Cerebellar cortex (tissue), 1 donor: ENCODE measurements around the gene NOL9.
"Not testable (repeated sequence)": the region's sequence is repeated elsewhere in the genome, so short reads cannot be mapped to it uniquely, and the experiment has no call there.

Experiments
- DNase-seq: peaks from one replicate; pipeline ENCODE4 v3.0.0-alpha.2; 2015; ENCODE audit warnings: low spot score

NOL9 gene

GRCh38 chr1:6572653-6573383 lies 18.5 kb upstream of the NOL9 start:
- no peak for DNase-seq

- no peak for DNase-seq
These were observed 16.7 kb upstream of the NOL9 start for GRCh38 chr1:6570987-6571386.

GRCh38 chr1:6570100-6570499 lies 15.8 kb upstream of the NOL9 start:
- DNase-seq: no peak

DNA sequence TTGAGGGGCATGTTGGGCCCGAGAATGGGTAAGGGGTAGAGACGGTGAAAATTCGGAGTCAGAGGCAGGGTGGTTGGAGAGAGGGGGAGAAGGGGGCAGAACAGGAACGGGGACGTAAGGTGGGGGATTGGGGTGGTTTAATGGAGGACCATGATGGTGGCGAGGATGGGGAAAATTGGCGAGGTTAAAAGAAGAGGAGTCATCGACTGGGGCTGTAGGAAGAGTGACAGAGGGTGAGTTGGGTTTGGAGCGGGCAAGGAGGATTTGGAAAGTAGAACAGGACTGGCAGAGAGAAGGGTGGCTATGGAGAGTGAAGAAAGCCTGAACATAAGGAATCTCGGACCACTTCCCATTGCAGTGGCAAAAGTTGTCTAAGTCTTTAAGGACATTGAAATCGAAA lies 14.7 kb upstream of the NOL9 start:
- DNase-seq: no peak

GRCh38 chr1:6560267-6560666 lies 6.0 kb upstream of the NOL9 start:
- DNase-seq: no peak

- DNase-seq: not testable (repeated sequence)
These were observed 4.8 kb upstream of the NOL9 start for GRCh38 chr1:6559161-6559560.

GRCh38 chr1:6557597-6557996 lies 3.3 kb upstream of the NOL9 start:
- DNase-seq: no peak

DNA sequence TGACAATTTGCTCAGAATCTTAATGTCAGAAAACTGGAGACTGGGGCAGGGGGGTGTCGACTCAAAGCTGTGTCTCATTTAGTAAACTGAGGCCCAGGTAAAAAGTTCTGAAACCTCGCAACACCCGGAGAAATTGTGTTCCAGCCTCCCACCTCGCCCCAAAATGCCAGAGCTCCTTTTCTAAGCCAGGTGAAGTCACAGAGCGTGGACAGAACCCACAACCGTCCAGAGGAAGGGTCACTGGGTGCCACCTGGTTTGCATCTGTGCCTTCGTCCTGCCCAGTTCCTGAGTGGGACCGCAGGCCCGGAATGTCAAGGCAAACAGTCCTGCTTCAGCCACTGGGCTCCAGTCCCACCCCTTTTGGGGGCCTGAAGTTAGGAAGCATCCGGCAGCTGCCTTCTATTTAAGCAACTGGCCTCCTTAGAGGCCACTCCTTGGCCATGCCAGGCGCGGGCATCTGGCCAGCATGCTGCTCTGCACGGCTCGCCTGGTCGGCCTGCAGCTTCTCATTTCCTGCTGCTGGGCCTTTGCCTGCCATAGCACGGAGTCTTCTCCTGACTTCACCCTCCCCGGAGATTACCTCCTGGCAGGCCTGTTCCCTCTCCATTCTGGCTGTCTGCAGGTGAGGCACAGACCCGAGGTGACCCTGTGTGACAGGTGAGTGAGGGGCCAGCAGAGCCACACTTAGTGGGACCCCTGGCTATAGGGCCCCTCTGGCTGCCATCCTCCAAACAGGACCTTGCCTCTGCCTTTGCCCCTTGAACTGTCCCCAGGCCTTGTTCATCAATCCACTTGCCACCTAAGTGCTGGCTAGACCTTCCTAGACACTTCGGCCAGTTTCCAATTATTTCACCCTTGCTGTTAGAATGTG lies 830 bp upstream of the NOL9 start, which contains the start of gene TAS1R1:
Gene TAS1R1 (plus strand): TSS at position 401 of the 872 bp plus-strand sequence. CDS start 67 bp downstream, at position 468.
- DNase-seq: peak; percentile 59

DNA sequence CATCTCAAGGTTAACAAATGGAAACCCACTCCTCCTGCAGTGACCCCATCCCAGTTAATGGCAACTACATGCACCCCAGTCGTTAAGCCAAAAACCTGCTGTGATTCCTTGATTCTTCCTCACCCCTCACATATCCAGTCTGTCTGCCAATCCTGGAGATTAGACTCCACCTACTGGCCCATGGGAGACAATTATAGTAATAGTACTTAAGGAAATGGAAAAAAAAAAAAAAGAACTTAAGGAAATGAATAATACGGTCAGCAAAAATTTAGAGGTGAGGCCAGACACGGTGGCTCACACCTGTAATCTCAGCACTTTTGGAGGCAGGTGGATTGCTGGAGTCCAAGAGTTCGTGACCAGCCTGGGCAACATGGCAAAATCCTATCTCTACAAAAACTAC lies 7.0 kb downstream of the NOL9 start:
- DNase-seq: peak; percentile 14

GRCh38 chr1:6546326-6546725 lies 8.0 kb downstream of the NOL9 start:
- DNase-seq: no peak

DNA sequence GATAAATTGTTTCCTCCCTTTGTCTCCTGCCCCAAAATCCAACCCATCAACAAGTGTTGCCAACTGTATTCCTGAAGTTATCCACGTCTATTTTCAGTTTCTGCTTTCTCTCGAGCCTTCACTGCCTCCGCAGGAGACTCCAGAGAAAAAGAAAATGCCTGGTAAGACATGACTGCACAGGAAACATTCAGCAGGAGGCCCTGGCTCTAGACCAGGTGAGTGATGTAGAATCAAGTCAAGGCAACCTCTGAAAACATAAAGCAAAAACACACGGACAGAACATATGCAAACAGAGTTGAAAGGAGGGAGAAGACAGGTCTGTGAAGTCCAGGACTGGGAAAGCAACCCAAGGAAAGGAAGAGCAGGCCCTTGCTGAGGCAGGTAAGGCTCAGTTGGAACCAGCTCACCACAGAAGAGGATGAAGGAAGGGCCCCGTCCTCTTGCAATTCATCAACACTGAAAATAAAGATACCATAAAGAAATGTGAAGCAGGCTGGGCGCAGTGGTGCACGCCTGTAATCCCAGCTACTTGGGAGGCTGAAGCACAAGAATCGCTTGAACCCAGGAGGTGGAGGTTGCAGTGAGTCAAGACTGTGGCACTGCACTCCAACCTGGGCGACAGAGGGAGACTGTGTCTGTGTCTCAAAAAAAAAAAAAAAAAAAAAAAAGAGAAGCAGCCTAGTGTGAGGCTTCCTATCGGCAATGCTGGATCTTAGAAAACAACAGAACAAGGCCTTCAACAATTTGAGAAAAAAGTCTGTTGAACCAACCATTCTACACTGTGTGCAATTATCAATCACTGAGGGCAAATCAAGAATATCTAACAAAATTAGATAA lies 8.8 kb downstream of the NOL9 start:
- DNase-seq: no peak

- DNase-seq: no peak
These were observed 9.5 kb downstream of the NOL9 start for GRCh38 chr1:6544831-6545230.

GRCh38 chr1:6538956-6539355 lies 15.4 kb downstream of the NOL9 start:
- DNase-seq: no peak

GRCh38 chr1:6536291-6536690 lies 18.0 kb downstream of the NOL9 start:
- no peak for DNase-seq

DNA sequence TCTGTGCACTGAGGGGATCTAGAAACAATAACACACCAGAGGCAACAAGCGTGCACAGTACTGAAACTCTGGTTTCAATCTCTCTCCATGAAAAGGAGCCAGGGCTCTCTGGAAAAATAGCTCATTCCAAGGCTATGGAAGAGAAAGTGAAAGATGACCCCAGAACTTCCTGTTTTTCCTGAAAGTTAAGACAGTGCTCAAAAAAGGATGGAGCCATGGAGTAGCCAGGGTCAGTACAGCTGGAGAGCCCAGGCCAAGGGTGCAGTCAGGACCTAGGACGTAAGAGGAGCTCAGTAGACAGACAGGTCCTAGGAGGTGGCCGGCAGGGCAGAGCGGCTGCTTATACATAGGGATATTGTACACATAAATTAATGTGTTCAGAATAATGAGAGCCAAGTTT lies 19.1 kb downstream of the NOL9 start:
- DNase-seq: no peak

GRCh38 chr1:6534248-6534822 lies 20.0 kb downstream of the NOL9 start:
- DNase-seq: no peak

DNA sequence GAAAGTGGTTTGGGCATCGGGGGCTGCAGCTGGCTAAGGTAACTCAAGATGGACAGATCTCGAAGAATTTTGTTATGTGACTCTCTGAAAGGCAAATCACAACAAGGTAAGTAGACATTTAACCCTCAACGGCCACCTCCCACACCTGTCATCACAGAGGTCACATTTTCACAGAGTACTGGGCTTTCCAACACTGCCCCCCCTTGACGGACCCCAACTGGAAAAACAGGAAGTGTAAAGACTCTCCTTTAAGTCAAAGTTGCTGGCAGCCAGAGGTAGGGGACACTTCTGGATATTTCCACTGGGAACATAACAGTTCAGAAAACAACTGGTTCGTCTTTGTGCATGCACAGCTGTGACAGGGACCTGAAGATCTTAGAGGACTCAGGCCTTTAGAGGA lies 22.3 kb downstream of the NOL9 start:
- no peak for DNase-seq

DNA sequence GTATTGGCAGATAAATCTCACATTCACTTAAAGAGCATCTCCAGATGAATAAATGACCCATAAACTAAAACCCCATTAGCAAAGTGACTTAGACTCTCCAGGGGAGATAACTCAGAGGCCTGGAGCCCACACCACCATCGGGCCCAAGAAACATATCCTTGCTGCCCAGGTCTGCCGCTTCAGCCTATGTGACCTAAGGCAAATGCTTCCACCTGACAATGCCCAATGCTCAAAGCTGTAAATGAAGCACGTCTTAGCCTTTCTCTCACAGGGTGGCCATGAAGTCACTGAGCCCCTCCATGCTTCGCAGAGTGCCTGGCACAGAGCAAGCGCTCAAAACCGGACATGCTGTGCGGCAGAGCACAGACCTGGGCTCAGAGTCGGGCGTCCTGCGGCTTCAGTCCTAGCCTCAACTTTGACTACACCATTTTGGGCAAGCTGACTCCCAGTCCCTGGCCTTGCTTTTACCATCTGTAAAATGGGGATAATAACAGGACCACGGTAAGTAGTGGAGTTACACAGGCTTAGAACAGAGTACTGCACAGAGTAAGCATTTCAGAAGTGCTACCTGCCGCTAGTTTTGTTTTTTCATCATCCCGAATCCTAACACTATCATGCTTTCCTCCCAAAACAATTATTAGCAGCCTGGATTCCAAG lies 23.7 kb downstream of the NOL9 start:
- no peak for DNase-seq

- DNase-seq: no peak
These were observed 25.8 kb downstream of the NOL9 start for GRCh38 chr1:6528492-6528891.

DNA sequence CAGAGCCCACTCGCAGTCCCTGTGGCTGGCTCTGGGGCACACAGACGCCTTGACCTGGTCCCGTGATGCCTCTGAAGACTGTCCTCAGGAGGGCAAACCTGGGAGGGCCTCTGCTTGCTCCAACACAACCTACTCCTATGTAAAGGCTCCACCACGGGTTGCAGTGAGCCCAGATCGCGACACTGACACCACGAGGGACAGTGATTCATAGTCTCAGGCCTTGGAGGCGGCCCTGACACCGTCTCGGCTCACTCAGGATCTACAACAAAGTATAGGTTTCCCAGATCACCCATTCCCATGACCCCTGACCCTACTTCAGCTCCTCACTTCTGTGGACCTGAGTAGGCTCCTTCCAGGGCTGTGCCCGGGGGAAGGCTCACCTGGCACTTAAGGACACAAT lies 28.0 kb downstream of the NOL9 start:
- DNase-seq: no peak

GRCh38 chr1:6523566-6523965 lies 30.7 kb downstream of the NOL9 start:
- DNase-seq: peak; percentile 82
